ENCODE data around the gene GRM7. TPM values are rescaled to one million over a fixed set of nuclear protein-coding genes. Genes with fewer than 3 reads are reported as not detected.

GRM7 gene
- total RNA-seq, 2 experiments from 2014 or later: not detected

DNA sequence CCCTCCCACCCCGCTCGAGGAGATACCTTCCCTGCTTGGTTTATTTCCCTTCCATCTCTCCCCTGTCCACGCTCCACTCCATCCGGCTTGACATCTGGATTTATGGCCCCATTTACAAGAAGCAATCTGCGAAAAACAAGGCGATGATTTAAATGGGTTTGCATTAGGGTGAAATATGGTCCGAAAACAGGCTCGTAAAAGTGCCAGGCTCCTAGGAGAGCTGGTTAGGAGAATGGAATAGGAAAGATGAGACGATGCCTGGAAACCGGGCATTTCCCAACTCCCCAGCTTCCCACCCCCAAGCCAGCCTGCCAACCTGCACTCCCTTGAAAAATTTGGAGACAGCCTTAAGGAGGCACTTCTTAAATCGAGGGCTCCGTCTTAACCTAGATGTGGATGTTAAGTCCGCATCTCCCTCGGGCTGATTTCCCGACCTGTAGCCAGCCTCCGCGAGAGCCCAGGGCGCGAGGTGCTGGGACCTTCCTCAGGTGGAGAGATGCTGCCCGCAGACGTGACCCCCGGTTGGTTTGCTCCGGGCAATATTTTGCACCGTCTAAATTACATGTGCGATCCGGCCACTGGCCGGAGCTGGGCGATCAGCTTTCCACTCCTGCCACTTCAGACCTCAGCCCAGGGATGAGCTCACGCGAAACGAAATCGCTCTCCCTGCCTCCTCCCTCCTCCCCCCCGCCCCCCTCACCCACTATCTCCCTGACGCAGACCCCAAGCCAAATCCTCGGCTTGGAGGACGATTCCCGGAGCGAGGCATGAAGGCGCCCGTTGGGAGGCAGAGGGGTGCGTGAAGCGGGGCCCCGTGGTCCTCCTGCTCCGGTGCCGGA, 1.3 kb downstream of the GRM7 start:
- Histone ChIP-seq H3K4me2 (ENCODE audit: low read length) (no peak overlapping the region), H3K79me2 (ENCODE audit: insufficient read depth, low read depth, low read length) (no peaks in the 10 kb centered on the region), H3K4me3 (ENCODE audit: low read depth, low read length, poor library complexity, severe bottlenecking) (no peak overlapping the region), H3K27ac (ENCODE audit: low read depth, low read length, poor library complexity, severe bottlenecking) (no peak overlapping the region), H3K4me1 (ENCODE audit: insufficient read depth, low read length, poor library complexity, severe bottlenecking) (no peaks in the 10 kb centered on the region), H4K20me1 (ENCODE audit: insufficient read depth, low read length) (no peaks in the 10 kb centered on the region), H3K36me3 (ENCODE audit: insufficient read depth, low read length) (no peaks in the 10 kb centered on the region), H2AFZ (ENCODE audit: low read length) (no peak overlapping the region), H3K9me3 (ENCODE audit: low read length) (no peaks in the 10 kb centered on the region), H3K9me2 (ENCODE audit: insufficient read depth, low read length) (no peaks in the 10 kb centered on the region)
- TF ChIP-seq, protein P1, sequence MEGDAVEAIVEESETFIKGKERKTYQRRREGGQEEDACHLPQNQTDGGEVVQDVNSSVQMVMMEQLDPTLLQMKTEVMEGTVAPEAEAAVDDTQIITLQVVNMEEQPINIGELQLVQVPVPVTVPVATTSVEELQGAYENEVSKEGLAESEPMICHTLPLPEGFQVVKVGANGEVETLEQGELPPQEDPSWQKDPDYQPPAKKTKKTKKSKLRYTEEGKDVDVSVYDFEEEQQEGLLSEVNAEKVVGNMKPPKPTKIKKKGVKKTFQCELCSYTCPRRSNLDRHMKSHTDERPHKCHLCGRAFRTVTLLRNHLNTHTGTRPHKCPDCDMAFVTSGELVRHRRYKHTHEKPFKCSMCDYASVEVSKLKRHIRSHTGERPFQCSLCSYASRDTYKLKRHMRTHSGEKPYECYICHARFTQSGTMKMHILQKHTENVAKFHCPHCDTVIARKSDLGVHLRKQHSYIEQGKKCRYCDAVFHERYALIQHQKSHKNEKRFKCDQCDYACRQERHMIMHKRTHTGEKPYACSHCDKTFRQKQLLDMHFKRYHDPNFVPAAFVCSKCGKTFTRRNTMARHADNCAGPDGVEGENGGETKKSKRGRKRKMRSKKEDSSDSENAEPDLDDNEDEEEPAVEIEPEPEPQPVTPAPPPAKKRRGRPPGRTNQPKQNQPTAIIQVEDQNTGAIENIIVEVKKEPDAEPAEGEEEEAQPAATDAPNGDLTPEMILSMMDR (conservative IDR thresholded peaks at IDR 0.05; ENCODE audit: low read length): no peak
- no peak for TF ChIP-seq EZH2phosphoT487 (IDR thresholded peaks at IDR 0.05; ENCODE audit: borderline replicate concordance, low read depth, low read length)
- no peak for DNase-seq (ENCODE audit: low spot score)
- intact Hi-C loops (cut with micrococcal nuclease; ENCODE audit: unreplicated experiment): no loop called here
- BruUV-seq (replicated peaks): no TSS peak
- ChIA-PET CTCF (ENCODE audit: unreplicated experiment) (no interaction called here), POLR2A (no interaction called here)

DNA sequence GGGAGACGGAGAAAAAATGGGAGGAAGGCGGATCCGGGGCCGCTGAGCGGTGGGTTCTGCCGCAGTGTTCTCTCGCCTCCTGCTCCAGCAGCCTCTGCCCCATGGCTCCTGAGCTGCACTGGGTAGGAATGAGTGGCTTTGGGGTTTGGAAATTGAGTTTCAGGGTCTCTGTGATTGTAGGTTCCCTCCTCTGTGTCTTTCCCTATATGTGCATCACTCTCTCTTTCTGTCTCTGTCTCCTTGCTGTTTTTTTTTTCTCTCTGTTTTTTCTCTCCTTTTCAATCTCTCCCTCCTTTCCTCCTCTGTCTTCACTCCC, 1.9 kb downstream of the GRM7 start:
- BruUV-seq (replicated peaks): no TSS peak
- H3K4me3 ChIP-seq (ENCODE audit: low read depth, low read length, poor library complexity, severe bottlenecking): no peak overlapping the region
- no peaks in the 10 kb centered on the region for H3K36me3 ChIP-seq (ENCODE audit: insufficient read depth, low read length)
- POLR2A ChIA-PET: no interaction called here
- CTCF ChIA-PET (ENCODE audit: unreplicated experiment): no interaction called here
- no peak overlapping the region for H3K27ac ChIP-seq (ENCODE audit: low read depth, low read length, poor library complexity, severe bottlenecking)
- intact Hi-C loops (cut with micrococcal nuclease; ENCODE audit: unreplicated experiment): no loop called here
- H3K4me1 ChIP-seq (ENCODE audit: insufficient read depth, low read length, poor library complexity, severe bottlenecking): no peaks in the 10 kb centered on the region
- DNase-seq (ENCODE audit: low spot score): no peak
- H2AFZ ChIP-seq (ENCODE audit: low read length): no peak overlapping the region
- TF ChIP-seq, protein P1 (conservative IDR thresholded peaks at IDR 0.05; ENCODE audit: low read length): no peak
- TF ChIP-seq EZH2phosphoT487 (IDR thresholded peaks at IDR 0.05; ENCODE audit: borderline replicate concordance, low read depth, low read length): no peak
- no peak overlapping the region for H3K4me2 ChIP-seq (ENCODE audit: low read length)
- H3K79me2 ChIP-seq (ENCODE audit: insufficient read depth, low read depth, low read length): no peaks in the 10 kb centered on the region
- no peaks in the 10 kb centered on the region for H3K9me2 ChIP-seq (ENCODE audit: insufficient read depth, low read length)
- H3K9me3 ChIP-seq (ENCODE audit: low read length): no peaks in the 10 kb centered on the region
- no peaks in the 10 kb centered on the region for H4K20me1 ChIP-seq (ENCODE audit: insufficient read depth, low read length)

DNA sequence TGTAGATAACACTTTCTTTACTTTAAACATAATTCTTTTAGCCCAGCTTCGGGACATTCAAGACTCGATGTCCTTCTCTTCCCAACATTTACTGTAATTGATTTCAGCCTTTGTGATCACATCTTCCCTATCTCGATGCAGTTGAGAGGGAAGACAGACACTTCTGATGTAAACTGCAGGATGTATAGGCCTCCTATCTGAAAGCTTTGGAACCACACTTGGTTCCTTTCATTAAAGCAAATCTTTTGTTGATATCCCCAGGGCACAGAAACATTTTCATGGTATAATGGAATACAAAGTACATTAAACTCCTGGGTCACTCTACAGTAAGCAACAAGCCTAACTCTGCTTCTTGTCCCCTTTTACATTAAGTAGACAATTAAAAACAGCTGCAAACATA, 6.4 kb downstream of the GRM7 start:
- Histone ChIP-seq H3K9me3 (ENCODE audit: low read length) (no peaks in the 10 kb centered on the region), H3K4me2 (ENCODE audit: low read length) (no peak overlapping the region), H3K9me2 (ENCODE audit: insufficient read depth, low read length) (no peaks in the 10 kb centered on the region), H2AFZ (ENCODE audit: low read length) (no peak overlapping the region), H3K27ac (ENCODE audit: low read depth, low read length, poor library complexity, severe bottlenecking) (no peak overlapping the region), H3K4me3 (ENCODE audit: low read depth, low read length, poor library complexity, severe bottlenecking) (no peak overlapping the region), H4K20me1 (ENCODE audit: insufficient read depth, low read length) (no peaks in the 10 kb centered on the region), H3K79me2 (ENCODE audit: insufficient read depth, low read depth, low read length) (no peaks in the 10 kb centered on the region), H3K4me1 (ENCODE audit: insufficient read depth, low read length, poor library complexity, severe bottlenecking) (no peaks in the 10 kb centered on the region), H3K36me3 (ENCODE audit: insufficient read depth, low read length) (no peaks in the 10 kb centered on the region)
- intact Hi-C loops (cut with micrococcal nuclease; ENCODE audit: unreplicated experiment): no loop called here
- POLR2A ChIA-PET: no interaction called here
- CTCF ChIA-PET (ENCODE audit: unreplicated experiment): no interaction called here
- no TSS peak for BruUV-seq (replicated peaks)
- TF ChIP-seq, protein P1 (conservative IDR thresholded peaks at IDR 0.05; ENCODE audit: low read length): no peak
- TF ChIP-seq EZH2phosphoT487 (IDR thresholded peaks at IDR 0.05; ENCODE audit: borderline replicate concordance, low read depth, low read length): no peak
- no peak for DNase-seq (ENCODE audit: low spot score)
